HCT116 (cell line): ENCODE measurements around the gene LAMA4. TPM values are rescaled to one million over a fixed set of nuclear protein-coding genes. Genes with fewer than 3 reads are reported as not detected.

Experiments
- ATAC-seq: fragments of 200-7000 bp; cut with Tn5 transposase; 2 replicates; pipeline ENCODE4 v1.9.1; 2020; ENCODE audit warnings: mild to moderate bottlenecking, moderate library complexity
- BruUV-seq: library from RNA; stranded (reverse); fragments of 400-500 nt; replicated peaks from 2 replicates; lab custom pipeline; 2021; lab: Mats Ljungman, UMichigan
- CTCF ChIA-PET: fragments of 300-600 bp; sonication (Branson Sonifier 250); formaldehyde crosslinking; loops from one replicate; lab custom pipeline; 2021; ENCODE audit warnings: antibody characterized with exemption; lab: Charles Lee
- POLR2A ChIA-PET: fragments of 300-600, 350-600 bp; sonication (Branson Sonifier 250); formaldehyde crosslinking; loops from one replicate; lab custom pipeline; 2021; ENCODE audit warnings: antibody characterized with exemption; lab: Charles Lee
- RAD21 ChIA-PET, 2 experiments: fragments of 300-600 bp; sonication (Branson Sonifier 250); formaldehyde crosslinking; loops; one replicate each; lab custom pipeline; 2023; ENCODE audit warnings: low total read pairs in 2 of 2; ENCODE audit not compliant: uncharacterized antibody in 2 of 2, unreplicated experiment in 2 of 2, low non-redundant PET in 1 of 2; lab: Charles Lee
- DNase-seq: peaks from one replicate; pipeline ENCODE4 v3.0.0-alpha.2; 2010; ENCODE audit warnings: low read depth, low spot score
- H2AFZ ChIP-seq: fragments of 200-600 bp; shearing (Covaris generic), sonication (generic); 2 replicates; pipeline ENCODE4 v1.6.1; 2017; ENCODE audit warnings: low read depth, mixed run types, mixed read lengths, antibody characterized with exemption, low read length; ENCODE audit not compliant: poor library complexity, severe bottlenecking
- H3K27ac ChIP-seq: 2 replicates; pipeline ENCODE4 v1.5.1; 2012; ENCODE audit warnings: low read depth, low read length
- H3K27me3 ChIP-seq: fragments of 200-600 bp; sonication (generic); 2 replicates; pipeline ENCODE4 v1.6.1; 2016; ENCODE audit warnings: mixed run types, low read length, mixed read lengths; ENCODE audit not compliant: insufficient read depth
- H3K36me3 ChIP-seq, 2 experiments: fragments of 200-500 bp in 1 of 2; fragments of 200-600 bp in 1 of 2; sonication (Bioruptor generic) in 1 of 2; sonication (generic) in 1 of 2; 2 replicates each; pipeline versions ENCODE4 v1.5.1 to v1.6.1; 2014 to 2016; ENCODE audit warnings: low read length in 2 of 2, inconsistent platforms in 1 of 2, mixed read lengths in 1 of 2, mixed run types in 1 of 2; ENCODE audit not compliant: insufficient read depth in 2 of 2, control insufficient read depth in 1 of 2
- H3K4me1 ChIP-seq, 2 experiments: fragments of 200-600 bp in 1 of 2; sonication (generic) in 1 of 2; 2 replicates each; pipeline versions ENCODE4 v1.5.1 to v1.6.1; 2012 to 2017; ENCODE audit warnings: low read length in 2 of 2, inconsistent platforms in 1 of 2, mild to moderate bottlenecking in 1 of 2, mixed read lengths in 1 of 2, mixed run types in 1 of 2, moderate library complexity in 1 of 2; ENCODE audit not compliant: insufficient read depth in 2 of 2, control insufficient read depth in 1 of 2
- H3K4me2 ChIP-seq: fragments of 200-600 bp; sonication (generic); 2 replicates; pipeline ENCODE4 v1.6.1; 2017; ENCODE audit warnings: mixed run types, low read length, mixed read lengths
- H3K4me3 ChIP-seq, 2 experiments: fragments of 200-600 bp in 1 of 2; sonication (generic) in 1 of 2; replicated peaks in 1 of 2; 2 replicates each; pipeline ENCODE4 v1.5.1; 2011 to 2016; ENCODE audit warnings: low read length in 2 of 2, control low read depth in 1 of 2, low read depth in 1 of 2, mild to moderate bottlenecking in 1 of 2, mixed read lengths in 1 of 2, mixed run types in 1 of 2
- H3K79me2 ChIP-seq: fragments of 200-600 bp; sonication (generic); 2 replicates; pipeline ENCODE4 v1.6.1; 2017; ENCODE audit warnings: mild to moderate bottlenecking, mixed run types, low read length, moderate library complexity, mixed read lengths; ENCODE audit not compliant: insufficient read depth
- H3K9ac ChIP-seq: fragments of 200-600 bp; sonication (generic); 2 replicates; pipeline ENCODE4 v1.6.1; 2016; ENCODE audit warnings: low read length, mixed read lengths
- H3K9me2 ChIP-seq: fragments of 200-600 bp; sonication (generic), shearing (Covaris generic); 2 replicates; pipeline ENCODE4 v1.6.1; 2017; ENCODE audit warnings: mixed run types, mild to moderate bottlenecking, moderate library complexity; ENCODE audit not compliant: insufficient read depth
- H3K9me3 ChIP-seq, 2 experiments: fragments of 200-500 bp in 1 of 2; fragments of 200-600 bp in 1 of 2; sonication (Bioruptor generic) in 1 of 2; sonication (generic) in 1 of 2; 2 replicates each; pipeline ENCODE4 v1.6.1; 2014 to 2017; ENCODE audit warnings: low read length in 2 of 2, mixed read lengths in 2 of 2, inconsistent platforms in 1 of 2, low read depth in 1 of 2, mild to moderate bottlenecking in 1 of 2, mixed run types in 1 of 2, moderate library complexity in 1 of 2; ENCODE audit not compliant: control insufficient read depth in 1 of 2, insufficient read depth in 1 of 2
- H4K20me1 ChIP-seq: fragments of 200-600 bp; sonication (generic), shearing (Covaris generic); 2 replicates; pipeline ENCODE4 v1.6.1; 2017; ENCODE audit warnings: mixed run types, mild to moderate bottlenecking, moderate library complexity; ENCODE audit not compliant: insufficient read depth
- CBX3 ChIP-seq: IDR thresholded peaks from 2 replicates; pipeline ENCODE4 v1.6.1; 2012; ENCODE audit warnings: low read depth
- EGR1 ChIP-seq: IDR thresholded peaks from 2 replicates; pipeline ENCODE4 v1.6.1; 2012; ENCODE audit warnings: low read depth
- FOSL1 ChIP-seq: IDR thresholded peaks from 2 replicates; pipeline ENCODE4 v1.6.1; 2012; ENCODE audit warnings: low read depth
- JUND ChIP-seq: IDR thresholded peaks from 2 replicates; pipeline ENCODE4 v1.6.1; 2012
- MAX ChIP-seq: IDR thresholded peaks from 2 replicates; pipeline ENCODE4 v1.6.1; 2012
- REST ChIP-seq: IDR thresholded peaks from 2 replicates; pipeline ENCODE4 v1.6.1; 2012; ENCODE audit warnings: low read depth
- SIN3A ChIP-seq: IDR thresholded peaks from 2 replicates; pipeline ENCODE4 v1.6.1; 2012; ENCODE audit warnings: low read depth
- ZBTB33 ChIP-seq: IDR thresholded peaks from 2 replicates; pipeline ENCODE4 v1.6.1; 2011; ENCODE audit warnings: mild to moderate bottlenecking, low read length, moderate library complexity; ENCODE audit not compliant: insufficient replicate concordance; ENCODE audit errors: extremely low read depth
- ZFX ChIP-seq: fragments of 450-650 bp; IDR thresholded peaks from 2 replicates; pipeline ENCODE4 v1.6.1; 2017
- intact Hi-C: fragments of 100-400 bp; cut with micrococcal nuclease; formaldehyde crosslinking; loops from 2 replicates; pipeline ENCODE4 v1.10.0; 2022
- total RNA-seq: library from RNA; stranded (reverse); gene quantifications from one replicate; pipeline ENCODE4 v1.2.1, GENCODE V29; 2021; ENCODE audit not compliant: unreplicated experiment

The LAMA4 gene
- total RNA-seq, 1 experiment from 2014 or later: 2.2 TPM

DNA sequence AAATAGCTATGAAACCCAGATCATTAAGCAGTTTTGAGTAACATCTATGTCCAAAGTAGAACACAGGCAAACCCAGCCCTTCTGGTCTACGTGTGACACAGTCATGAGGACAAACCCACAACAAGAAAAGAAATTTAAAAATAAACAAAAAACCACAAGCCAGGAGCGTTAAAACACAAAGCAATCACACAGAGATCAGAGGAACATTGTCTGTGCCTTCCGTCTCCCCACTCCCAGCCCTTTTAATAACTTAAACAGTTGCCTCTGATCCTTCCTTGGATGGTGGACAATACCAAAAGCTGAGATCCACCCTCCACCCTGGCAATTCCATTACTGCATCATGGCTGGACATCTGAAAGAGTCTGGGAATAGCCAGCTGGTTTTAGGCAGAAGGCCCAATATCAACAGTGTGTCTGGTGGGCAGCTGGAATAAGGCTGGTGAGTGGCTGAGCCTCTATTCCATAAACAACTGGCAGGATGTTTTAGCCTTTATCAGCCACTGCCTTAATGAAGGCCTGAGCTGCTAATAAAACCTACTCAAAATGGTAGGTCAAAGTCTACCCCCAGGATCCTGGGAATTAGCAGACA is 15.7 kb upstream of the LAMA4 start:
- intact Hi-C loops: no loop called here

More for the DNA sequence above, 15.7 kb upstream of the LAMA4 start:
- no peak overlapping the region for H3K27ac ChIP-seq
- ChIA-PET RAD21 (interaction anchor here in 1 of 2 experiments (1.9 kb wide), 1 partner anchor 90 kb away, joined by 5 read pairs; no protein-coding TSS in a partner anchor), POLR2A (no interaction called here), CTCF (interaction anchor here (0.7 to 4.7 kb wide), 4 partner anchors 15 to 196 kb away, joined by 3 to 41 read pairs (median 3); no protein-coding TSS in a partner anchor)
- no peak for DNase-seq
- ATAC-seq: no peak
- no peaks in the 10 kb centered on the region for H4K20me1 ChIP-seq
- no peak overlapping the region for H3K4me2 ChIP-seq
- H3K9me2 ChIP-seq: no peaks in the 10 kb centered on the region
- TF ChIP-seq REST: no peak
- TF ChIP-seq ZBTB33: no peak
- no peak for TF ChIP-seq MAX
- TF ChIP-seq SIN3A: no peak
- TF ChIP-seq FOSL1: no peak
- TF ChIP-seq JUND: no peak
- TF ChIP-seq CBX3: no peak
- no peak for TF ChIP-seq ZFX
- TF ChIP-seq EGR1: no peak
- H2AFZ ChIP-seq: no peak overlapping the region
- no TSS peak for BruUV-seq
- H3K4me3 ChIP-seq: no peak overlapping the region
- H3K9me3 ChIP-seq: no peaks in the 10 kb centered on the region
- no peaks in the 10 kb centered on the region for H3K27me3 ChIP-seq
- no peaks in the 10 kb centered on the region for H3K4me1 ChIP-seq
- H3K36me3 ChIP-seq: no peaks in the 10 kb centered on the region
- H3K79me2 ChIP-seq: no peaks in the 10 kb centered on the region
- no peak overlapping the region for H3K9ac ChIP-seq
